ENCODE measurements around the gene GGA2.
"Not testable (repeated sequence)": the region's sequence is repeated elsewhere in the genome, so short reads cannot be mapped to it uniquely, and the experiment has no call there.

GGA2 gene

DNA sequence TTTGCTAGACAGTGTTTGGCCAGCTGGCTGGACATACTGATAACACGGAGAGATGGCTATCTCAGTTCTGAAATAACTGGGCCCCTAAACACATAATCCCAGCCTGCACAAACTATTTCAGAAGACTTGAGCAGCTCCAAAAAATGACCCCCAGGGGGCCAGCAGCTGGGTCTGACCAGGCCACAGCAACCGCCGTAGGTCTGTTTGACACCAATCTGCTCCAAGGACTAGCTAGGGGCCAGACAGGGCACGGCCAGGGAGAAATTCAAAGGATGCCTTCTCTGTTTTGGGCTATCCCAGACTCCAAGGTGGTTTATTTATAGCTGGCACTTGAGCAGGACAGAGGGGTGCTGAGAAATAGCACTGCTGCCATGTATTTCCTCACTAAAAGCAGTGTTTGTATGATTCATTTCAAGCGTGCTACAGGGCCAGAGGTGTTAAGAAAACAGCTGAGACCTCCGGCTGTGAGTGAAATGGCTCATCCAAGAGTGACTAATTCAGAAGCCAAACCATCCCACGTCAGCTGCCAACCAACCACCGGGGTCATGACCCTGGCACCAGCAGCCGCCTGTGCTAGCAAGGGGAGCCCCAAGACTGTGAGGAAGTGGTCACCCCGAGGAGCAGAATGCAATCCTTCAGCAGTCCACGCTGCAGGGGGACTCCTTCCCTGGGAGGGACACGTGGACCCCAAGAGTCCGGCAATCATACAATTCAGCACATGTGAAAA, 5.7 kb downstream of the GGA2 start:
- peak; percentile 79 for DNase-seq (ENCODE audit: low read depth)

DNA sequence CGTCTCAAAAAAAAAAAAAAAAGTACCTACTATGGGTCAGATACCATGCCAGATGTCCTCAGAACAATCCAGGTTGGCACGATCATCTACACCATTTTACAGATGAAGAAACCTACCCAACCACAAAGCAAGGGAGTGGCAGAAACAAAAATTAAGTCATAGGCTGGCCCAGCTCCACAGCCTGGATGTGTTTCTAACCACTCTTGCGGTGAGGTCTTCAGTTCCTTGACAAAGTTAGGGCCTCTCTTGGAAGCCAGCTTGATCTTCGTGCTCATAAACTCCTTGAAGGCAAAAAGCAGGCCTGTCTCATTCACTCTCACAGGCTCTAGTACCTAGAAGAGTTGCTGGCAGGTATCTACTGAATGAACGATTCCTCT, 6.2 kb downstream of the GGA2 start:
- DNase-seq (ENCODE audit: low read depth) = no peak

GRCh38 chr16:23502466-23502865, 7.8 kb downstream of the GGA2 start:
- DNase-seq (ENCODE audit: low read depth) = no peak

GRCh38 chr16:23501291-23501690, 9.0 kb downstream of the GGA2 start:
- DNase-seq (ENCODE audit: low read depth) = no peak

GRCh38 chr16:23500862-23501225, 9.4 kb downstream of the GGA2 start:
- DNase-seq (ENCODE audit: low read depth) = no peak

DNA sequence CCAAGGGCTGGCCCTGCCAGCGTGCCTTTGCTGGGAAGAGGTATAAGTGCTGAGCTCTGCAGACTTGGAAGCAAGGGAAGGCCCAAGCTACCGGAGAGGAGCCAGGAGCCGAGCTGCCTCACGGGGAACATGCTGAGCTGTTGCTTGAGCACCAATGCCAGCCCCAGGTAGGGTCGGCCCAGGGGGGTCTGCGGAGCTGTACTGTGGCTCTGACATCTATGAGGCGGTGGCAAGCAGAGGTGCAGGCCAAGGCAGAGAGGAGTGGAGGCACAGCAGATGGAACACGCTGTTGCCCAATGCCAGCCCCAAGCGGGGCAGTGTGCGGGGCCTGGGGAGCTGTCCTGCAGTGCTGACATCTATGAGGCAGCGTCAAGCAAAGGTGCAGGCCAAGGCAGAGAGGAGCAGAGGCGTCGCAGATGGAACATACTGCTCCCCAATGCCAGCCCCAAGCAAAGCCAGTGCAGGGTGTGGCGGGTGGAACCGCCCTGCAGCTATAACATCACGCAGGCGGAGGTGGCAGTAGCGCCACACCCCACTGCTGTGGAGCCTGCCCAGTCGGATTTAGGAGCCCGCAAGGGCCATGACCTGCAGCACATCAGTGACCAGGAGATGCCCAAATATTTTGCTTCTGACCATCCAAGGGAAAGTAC, 10.0 kb downstream of the GGA2 start:
- DNase-seq (ENCODE audit: low read depth) = no peak

DNA sequence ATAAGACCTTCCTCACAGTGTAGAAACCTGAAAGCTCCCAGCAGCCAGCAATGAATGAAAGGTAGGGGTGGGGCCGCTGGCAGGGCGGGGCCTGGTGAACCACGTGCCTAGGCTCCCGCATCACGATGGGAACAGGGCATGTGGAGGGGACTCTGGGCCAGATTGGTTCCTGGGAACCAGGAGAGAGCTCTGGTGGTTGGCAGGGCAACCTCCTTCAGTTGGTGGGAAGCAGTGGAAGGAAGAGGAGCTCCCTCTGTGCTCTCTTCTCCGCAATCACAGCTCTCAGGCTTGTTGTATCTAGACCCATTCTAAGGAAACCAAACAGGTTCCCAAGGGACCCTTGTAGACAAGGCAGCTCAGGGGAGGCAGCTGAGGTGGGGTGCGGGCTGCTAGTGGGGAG, 10.5 kb downstream of the GGA2 start:
- DNase-seq (ENCODE audit: low read depth) = no peak

DNA sequence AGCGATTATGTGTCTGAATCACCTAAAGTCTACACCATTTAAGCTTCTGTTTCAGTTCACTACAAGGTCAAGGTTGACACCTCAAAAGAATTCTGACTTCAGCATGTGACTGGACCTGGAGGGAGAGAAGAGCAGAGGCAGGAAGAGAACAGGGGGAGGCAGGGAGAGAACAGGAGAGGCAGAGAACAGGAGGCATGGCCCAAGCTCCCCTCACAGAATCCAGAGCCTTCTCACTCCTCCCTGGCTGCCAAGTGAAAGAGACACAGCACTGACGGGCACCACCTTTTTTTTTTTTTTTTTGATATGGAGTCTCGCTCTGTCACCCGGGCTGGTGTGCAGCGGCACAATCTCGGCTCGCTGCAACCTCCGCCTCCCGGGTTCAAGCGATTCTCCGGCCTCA, 11.4 kb downstream of the GGA2 start:
- DNase-seq (ENCODE audit: low read depth) = no peak

- no peak for DNase-seq (ENCODE audit: low read depth)
Measured at GRCh38 chr16:23497543-23497868, 12.8 kb downstream of the GGA2 start.

- no peak for DNase-seq (ENCODE audit: low read depth)
Measured at GRCh38 chr16:23496821-23497542, 13.3 kb downstream of the GGA2 start.

DNA sequence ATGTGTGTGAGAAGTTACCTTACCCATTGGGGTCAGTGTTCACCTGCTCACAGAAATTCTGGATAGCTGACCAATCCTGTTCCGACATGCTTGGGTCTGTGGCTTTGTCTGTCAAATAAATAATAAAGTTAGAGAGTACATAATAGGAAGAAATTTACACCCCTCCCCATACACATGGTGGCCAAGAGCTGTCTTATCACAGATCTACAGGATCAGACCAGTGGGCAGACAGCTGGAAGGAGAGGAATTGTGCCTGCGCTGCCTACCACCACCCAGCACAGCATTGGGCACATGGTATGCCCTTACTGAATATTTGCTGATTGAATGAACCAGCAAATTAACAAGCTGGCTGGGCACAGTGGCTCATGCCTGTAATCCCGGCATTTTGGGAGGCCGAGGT, 14.6 kb downstream of the GGA2 start:
- DNase-seq (ENCODE audit: low read depth) = no peak

GRCh38 chr16:23494188-23494587, 16.1 kb downstream of the GGA2 start:
- DNase-seq (ENCODE audit: low read depth) = no peak

- no peak for DNase-seq (ENCODE audit: low read depth)
Measured at GRCh38 chr16:23491490-23492391, 18.6 kb downstream of the GGA2 start.

GRCh38 chr16:23486480-23486879, 23.8 kb downstream of the GGA2 start:
- no peak for DNase-seq (ENCODE audit: low read depth)

- no peak for DNase-seq (ENCODE audit: low read depth)
Measured at GRCh38 chr16:23485841-23486240, 24.5 kb downstream of the GGA2 start.

DNA sequence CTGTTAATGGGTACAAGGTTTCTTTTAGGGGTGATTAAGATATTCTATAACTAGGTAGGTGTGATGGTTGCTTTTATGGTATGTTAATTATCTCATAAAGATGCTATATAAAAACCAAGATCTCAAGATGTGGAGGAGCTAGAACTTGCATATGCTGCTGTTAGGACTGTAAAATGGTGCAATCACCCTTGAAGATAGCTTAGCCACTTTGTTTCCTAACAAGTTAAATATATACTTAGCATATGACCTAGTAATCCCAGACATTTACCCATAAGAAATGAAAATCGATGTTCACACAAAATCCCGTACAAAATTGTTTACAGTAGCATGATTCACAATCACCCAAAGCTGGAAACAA, 25.1 kb downstream of the GGA2 start:
- no peak for DNase-seq (ENCODE audit: low read depth)

GRCh38 chr16:23484510-23485256, 25.6 kb downstream of the GGA2 start:
- no peak for DNase-seq (ENCODE audit: low read depth)

DNA sequence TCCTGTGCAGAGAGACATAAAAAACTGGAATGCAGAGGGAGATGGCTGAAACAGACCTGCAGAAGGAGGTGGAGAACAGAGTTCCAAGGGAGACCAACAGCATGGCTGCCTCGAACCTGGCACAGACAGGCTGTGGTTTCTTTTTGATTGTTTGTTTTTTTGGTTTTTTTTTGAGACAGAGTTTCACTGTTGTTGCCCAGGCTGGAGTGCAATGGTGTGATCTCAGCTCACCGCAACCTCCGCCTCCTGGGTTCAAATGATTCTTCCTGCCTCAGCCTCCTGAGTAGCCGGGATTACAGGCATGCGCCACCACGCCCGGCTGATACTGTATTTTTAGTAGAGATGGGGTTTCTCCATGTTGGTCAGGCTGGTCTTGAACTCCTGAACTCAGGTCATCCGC, 26.8 kb downstream of the GGA2 start:
- not testable (repeated sequence) for DNase-seq (ENCODE audit: low read depth)

DNA sequence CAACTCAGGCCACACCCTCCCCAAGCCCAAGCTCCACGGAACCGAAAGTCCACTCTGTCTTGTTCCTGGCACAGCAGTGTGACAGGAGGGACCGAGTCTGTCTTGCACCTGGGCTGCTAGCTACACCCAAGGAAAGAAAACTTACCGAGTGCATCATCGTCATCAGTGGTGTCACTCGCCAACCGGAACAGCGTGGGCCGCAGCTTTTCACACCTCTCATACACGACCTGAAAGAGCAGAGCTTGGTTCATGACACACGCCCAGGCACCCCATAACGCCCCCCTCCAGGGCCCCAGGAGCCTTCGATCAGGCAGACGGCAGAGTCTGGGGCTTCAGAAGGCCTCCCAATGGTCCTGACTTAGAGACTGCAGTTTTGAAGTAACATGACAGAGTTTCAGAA, 27.5 kb downstream of the GGA2 start:
- DNase-seq (ENCODE audit: low read depth) = no peak

DNA sequence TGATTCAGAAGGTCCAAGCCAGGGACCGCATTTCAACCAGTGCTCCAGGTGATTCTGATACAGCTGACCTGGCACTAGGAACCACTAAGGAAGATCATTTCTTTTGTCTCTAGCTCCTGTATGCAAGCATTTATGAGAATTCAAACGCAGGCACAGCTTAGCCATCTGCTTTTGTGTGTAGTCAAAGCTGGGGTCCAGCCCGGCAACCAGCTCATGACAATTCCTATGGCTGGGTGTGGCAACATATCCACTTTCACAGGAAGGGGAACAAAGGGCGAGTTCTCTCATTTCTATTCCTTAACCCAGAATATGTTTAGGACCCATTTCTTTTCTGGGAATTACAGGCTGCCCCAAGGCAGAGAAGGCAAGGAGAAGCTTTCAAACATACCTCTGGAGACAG, 30.0 kb downstream of the GGA2 start:
- no peak for DNase-seq (ENCODE audit: low read depth)

GRCh38 chr16:23479138-23479537, 31.2 kb downstream of the GGA2 start:
- DNase-seq (ENCODE audit: low read depth) = no peak

DNA sequence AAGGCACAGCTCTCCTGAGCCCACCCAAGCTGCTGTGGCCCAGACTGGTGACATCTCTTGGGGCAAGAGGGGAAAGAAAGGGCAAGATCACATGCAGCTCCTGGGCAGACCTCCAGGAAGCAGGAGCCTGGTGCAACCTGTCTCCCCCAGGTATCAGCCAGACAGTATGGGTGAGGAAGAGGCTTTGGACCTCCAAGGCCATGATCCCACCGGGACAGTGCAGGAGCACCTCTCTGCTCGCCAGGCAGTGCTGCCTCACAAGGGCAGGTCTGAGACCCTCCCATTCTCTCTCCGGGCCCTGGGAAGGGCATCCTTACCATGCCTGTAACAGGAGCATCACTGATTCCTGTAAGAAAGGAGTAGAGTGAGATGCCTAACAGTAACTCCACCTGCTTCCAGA, 31.7 kb downstream of the GGA2 start:
- DNase-seq (ENCODE audit: low read depth) = no peak

All from activated T-cell treated with anti-CD3 and anti-CD28 coated beads for 48 hours (primary cell).